AG08396 (cell line): ENCODE data around the gene CEP85L.
"Not testable (repeated sequence)": the region's sequence is repeated elsewhere in the genome, so short reads cannot be mapped to it uniquely, and the experiment has no call there.

ENCODE experiments used
- DNase-seq: peaks from one replicate; pipeline ENCODE4 v3.0.0; 2012; ENCODE audit warnings: low spot score, mixed read lengths

The CEP85L gene

GRCh38 chr6:118500130-118501015 lies 151.0 kb downstream of the CEP85L start:
- no peak for DNase-seq

GRCh38 chr6:118495485-118496280 lies 155.7 kb downstream of the CEP85L start:
- DNase-seq = no peak

- no peak for DNase-seq
Measured at GRCh38 chr6:118494091-118494490, 157.3 kb downstream of the CEP85L start.

GRCh38 chr6:118489990-118490389 lies 161.4 kb downstream of the CEP85L start:
- DNase-seq = no peak

GRCh38 chr6:118488631-118489030 lies 162.8 kb downstream of the CEP85L start:
- DNase-seq = no peak

GRCh38 chr6:118485601-118486550 lies 165.5 kb downstream of the CEP85L start:
- DNase-seq = no peak

- DNase-seq = no peak
Measured at GRCh38 chr6:118476551-118476950, 174.8 kb downstream of the CEP85L start.

- no peak for DNase-seq
Measured at GRCh38 chr6:118473266-118473665, 178.1 kb downstream of the CEP85L start.

- no peak for DNase-seq
Measured at GRCh38 chr6:118469468-118469867, 181.9 kb downstream of the CEP85L start.

GRCh38 chr6:118468682-118469465 lies 182.5 kb downstream of the CEP85L start:
- DNase-seq = no peak

- DNase-seq = no peak
Measured at GRCh38 chr6:118467181-118467580, 184.2 kb downstream of the CEP85L start.

GRCh38 chr6:118464620-118465019 lies 186.8 kb downstream of the CEP85L start:
- no peak for DNase-seq

- no peak for DNase-seq
Measured at GRCh38 chr6:118460958-118461470, 190.4 kb downstream of the CEP85L start.

GRCh38 chr6:118456982-118457381 lies 194.4 kb downstream of the CEP85L start:
- DNase-seq = no peak

- no peak for DNase-seq
Measured at GRCh38 chr6:118451839-118452238, 199.6 kb downstream of the CEP85L start.

GRCh38 chr6:118444796-118445195 lies 206.6 kb downstream of the CEP85L start:
- DNase-seq = no peak

GRCh38 chr6:118436482-118436881 lies 214.9 kb downstream of the CEP85L start:
- DNase-seq = no peak

- not testable (repeated sequence) for DNase-seq
Measured at GRCh38 chr6:118434147-118434546, 217.2 kb downstream of the CEP85L start.

- not testable (repeated sequence) for DNase-seq
Measured at GRCh38 chr6:118421312-118421711, 230.1 kb downstream of the CEP85L start.

GRCh38 chr6:118419448-118420394 lies 231.7 kb downstream of the CEP85L start:
- no peak for DNase-seq
